AG20443 (cell line): Measurements from ENCODE around the gene PCYOX1L.
"Not testable (repeated sequence)": the region's sequence is repeated elsewhere in the genome, so short reads cannot be mapped to it uniquely, and the experiment has no call there.

Experiments used
- DNase-seq: peaks from one replicate; pipeline ENCODE4 v3.0.0; 2012; ENCODE audit warnings: low spot score, mixed read lengths

Gene PCYOX1L

GRCh38 chr5:149387081-149387631 is 29.3 kb downstream of the PCYOX1L start:
- peak; percentile 69 for DNase-seq

- DNase-seq, result no peak
These were observed 30.1 kb downstream of the PCYOX1L start for GRCh38 chr5:149387982-149388381.

GRCh38 chr5:149388498-149389190 is 30.8 kb downstream of the PCYOX1L start:
- DNase-seq, result no peak

DNA sequence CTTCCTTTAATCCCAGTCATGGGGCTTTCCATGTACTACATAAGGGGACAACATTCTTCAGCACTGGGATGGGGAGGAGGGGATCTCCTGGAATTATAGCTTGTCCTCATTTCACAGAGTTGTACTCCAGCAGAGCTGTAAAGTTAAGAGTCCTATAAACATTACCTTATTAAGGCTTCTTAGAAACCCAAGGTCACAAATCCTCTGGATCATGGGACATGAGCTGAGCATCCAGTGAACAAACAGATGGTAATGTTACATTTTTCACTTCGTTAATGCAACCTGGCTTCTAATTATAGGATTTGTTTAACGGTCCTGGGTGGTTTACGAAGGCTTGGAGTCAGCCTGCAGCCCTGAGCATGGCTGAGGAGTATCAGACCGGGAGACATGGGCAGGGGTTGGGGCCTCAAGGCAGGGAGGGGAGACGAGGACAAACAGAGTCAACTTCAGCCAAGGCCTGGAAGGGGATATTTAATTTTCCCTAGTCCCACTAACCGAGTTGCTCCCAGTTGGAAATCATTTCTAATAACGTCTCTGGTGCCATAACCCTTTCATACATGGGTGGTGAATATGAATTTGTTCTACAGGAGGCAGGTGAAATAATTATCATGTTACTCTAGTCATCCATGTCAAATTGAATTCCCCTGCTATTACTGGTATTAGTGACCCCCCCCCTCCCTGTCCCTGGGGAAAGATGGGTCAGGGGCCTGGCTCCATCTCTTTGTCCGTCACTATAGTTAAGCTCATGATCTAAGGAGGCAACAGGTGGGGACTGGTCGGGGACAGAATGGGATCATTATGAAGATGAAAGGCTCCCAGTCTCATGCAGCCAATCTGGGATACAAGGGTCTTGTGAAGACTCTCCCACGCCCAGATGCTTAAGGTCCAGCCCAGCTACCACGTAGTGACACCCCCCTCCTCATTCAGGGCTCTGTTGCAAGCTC is 32.0 kb downstream of the PCYOX1L start:
- no peak for DNase-seq

DNA sequence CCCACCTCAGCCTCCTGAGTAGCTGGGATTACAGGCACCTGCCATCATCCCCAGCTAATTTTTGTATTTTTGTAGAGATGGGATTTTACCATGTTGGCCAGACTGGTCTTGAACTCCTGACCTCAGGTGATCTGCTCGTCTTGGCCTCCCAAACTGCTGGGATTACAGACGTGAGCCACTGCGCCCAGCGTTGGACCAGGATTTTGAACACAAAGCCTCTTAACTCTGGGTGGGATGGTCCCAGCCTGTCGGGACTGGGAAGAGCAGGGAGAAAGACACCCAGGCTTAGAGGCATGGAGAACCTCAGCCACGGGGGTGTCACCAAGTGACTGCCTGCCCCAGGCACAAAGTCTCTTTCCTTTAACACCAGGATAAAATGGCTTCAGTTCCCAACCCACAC is 33.2 kb downstream of the PCYOX1L start:
- DNase-seq, result not testable (repeated sequence)

DNA sequence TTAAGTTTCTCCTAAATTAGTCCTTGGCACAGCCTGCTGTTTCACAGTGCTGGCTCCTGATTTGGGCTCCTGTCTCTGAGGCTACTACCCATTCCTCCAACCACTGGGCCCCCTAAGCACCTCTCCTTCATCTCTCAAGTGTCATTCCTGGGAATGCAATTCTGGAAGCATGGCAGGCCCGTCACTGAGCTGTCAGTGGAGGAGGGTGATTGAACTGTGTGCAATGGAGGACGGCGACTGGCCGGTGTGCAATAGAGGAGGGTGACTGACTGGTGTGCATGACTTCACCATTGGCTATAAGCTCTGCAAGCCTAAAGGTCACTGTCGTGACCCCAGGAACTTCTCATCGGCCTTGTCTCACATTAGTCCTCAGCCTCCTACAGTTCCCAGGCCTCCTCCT is 33.7 kb downstream of the PCYOX1L start:
- DNase-seq, result no peak

- DNase-seq, result no peak
These were observed 34.9 kb downstream of the PCYOX1L start for GRCh38 chr5:149392718-149393117.

DNA sequence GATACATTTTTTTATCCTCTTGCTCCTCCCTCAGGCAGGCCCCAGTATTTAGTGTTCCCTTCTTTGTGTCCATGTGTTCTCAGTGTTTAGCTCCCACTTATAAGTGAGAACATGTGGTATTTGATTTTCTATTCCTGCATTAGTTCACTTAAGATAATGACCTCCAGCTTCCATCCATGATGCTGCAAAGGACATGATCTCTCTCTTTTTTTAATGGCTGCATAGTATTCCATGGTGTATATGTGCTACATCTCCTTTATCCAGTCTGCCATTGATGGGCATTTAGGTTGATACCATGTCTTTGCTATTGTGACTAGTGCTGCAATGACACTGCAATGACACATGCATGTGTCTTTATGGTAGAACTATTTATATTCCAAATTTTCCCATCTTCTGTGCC is 37.1 kb downstream of the PCYOX1L start:
- DNase-seq, result not testable (repeated sequence)

GRCh38 chr5:149397530-149397929 is 39.7 kb downstream of the PCYOX1L start:
- peak; percentile 79 for DNase-seq

- DNase-seq, result not testable (repeated sequence)
These were observed 41.0 kb downstream of the PCYOX1L start for GRCh38 chr5:149398747-149399266.

DNA sequence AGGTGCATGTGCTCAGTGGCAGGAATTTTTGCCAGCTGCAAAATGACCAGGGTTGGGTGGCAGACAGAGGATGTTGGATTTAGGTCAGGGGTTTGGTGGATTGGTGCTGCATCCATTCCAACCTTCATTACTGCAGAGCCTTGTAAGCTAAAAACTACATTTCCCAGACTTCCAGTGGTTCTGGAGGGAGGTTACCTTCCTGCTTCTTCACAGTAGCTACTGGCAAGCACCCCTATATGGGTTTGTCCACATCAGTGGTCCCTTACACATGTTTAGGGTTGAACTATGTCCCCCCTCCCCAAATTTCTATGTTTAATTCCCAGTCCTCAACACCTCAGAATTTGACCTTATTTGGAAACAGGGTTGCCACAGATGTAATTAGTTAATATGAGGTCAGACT is 41.9 kb downstream of the PCYOX1L start:
- no peak for DNase-seq

DNA sequence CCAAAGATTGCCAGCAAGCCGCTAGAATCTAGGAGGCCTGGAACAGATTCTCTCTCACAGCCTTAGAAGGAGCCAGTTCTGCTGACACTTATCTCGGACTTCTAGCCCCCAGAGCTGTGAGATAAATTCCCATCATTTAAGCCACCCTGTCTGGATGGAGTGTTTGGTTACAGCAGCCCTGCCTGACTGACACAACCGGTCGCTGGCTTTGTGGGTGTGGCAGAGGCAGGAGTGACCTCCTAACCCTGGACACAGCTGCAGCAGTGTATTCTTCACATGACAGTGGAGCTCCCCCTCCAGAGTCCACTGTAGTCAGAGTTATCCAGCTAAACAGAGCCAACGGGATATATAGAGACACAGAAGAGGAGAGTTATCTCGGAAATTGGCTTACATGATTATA is 42.5 kb downstream of the PCYOX1L start:
- no peak for DNase-seq

DNA sequence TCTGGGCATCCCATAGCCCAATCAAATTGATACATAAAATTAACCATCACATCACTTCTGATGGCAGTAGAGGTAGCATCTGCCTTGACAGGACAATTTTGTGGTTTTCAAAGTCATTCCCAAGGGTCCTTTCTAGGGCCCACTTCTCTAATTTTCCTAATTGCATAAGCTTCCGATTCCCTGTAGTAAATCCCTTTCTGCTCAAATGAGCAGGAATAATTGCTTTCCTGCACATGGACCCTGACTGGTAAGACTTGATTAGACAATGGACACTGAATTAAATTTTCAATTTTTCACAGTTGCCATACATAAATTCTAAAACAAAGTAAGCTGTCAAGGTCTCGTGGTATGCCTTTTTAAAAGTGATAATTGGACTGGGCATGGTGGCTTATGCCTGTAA is 43.2 kb downstream of the PCYOX1L start:
- DNase-seq, result no peak

- DNase-seq, result no peak
These were observed 44.4 kb downstream of the PCYOX1L start for GRCh38 chr5:149402291-149402690.

DNA sequence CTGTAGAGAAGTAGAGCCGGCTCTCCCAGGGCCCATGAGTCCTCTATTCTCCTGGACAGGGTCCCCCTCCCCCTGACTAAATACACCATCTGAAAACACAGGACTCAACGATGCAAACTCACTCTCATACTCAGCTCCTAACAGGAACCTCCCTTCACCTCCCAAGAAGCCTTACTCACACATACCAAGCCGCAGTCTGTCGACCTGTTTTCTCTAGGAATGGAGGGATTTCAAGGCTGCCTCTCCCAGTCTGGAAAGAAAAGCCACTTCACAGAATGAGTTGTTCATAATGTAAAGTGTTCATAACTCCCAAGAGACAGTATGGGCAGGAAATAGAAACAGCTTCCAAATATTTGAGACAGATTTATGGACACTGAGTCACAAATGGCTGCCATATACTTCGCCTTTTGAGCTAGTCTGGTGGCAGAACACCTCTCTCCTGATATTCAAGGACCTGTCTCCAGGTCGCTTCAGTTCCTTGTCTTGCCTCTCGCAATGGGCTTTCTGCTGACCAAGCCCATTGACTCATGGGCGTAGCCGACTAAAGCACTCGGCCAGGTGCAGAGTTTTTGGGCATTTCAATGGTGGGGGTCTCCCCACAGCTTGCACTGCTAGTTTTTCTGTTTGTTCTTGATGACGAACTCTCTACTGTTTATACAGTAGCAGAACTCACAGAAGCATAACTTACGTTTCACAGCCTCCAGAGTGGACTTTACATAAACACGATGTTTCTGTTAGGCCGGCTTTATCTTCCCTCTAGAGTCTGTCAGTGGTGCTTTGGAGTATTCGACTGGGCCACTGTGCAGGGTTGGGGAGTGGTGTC is 46.3 kb downstream of the PCYOX1L start:
- DNase-seq, result peak; percentile 76

DNA sequence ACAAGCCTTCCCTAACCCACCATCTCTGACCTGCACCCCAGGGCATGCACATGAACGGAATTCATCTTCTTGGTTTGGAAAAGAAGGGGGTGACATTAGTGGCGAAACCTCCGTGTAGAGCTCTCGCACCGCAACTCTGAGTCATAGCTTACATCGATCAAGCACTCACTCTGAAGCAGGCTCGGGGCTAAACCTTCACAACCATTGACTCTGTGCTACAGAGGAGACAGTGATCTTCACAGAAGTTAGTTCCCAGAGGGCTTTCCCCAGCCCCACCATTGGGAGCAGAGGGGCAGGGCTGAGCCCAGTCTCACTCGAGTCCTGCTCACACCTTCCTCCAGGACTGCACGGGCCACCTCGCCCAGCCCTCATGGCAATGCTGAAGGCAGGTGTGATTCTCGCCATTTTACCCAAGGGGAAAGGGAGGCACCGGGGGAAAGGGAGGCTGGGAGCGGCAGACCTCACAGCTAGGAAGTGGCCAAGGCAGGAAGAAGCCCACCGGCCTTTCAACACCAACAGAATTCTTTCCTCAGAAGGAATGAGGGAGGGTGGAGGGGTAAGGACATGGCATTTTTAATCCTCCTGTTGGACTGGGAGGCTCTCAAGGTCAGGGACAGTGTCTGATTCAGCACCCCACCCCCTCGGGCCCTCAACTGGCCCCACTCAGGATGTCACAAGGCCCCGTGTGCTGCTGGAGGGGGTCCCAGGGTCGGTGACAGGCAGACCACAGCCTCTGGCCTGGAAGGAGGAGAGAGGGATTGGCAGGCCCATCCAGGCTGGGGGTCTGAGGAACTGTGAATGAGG is 47.1 kb downstream of the PCYOX1L start:
- peak; percentile 65 for DNase-seq

GRCh38 chr5:149405550-149406202 is 47.8 kb downstream of the PCYOX1L start:
- DNase-seq, result no peak

- DNase-seq, result peak; percentile 95
These were observed 48.5 kb downstream of the PCYOX1L start for GRCh38 chr5:149406203-149406978.

DNA sequence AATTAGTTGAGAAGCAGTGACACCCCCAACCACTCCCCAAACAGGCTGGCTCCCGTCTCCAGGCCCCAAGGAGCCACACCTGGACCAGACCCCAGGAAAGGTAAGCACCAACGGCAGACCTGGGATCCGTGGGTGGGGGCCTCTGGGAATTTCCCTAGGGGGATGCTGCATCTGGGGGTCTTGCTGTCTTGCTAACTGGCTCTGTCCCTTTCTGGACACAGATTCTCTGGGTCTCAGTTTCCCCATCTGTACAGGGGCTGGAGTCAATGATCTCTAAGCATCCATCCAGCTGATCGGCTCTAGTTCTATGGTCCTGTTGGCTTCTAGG is 49.1 kb downstream of the PCYOX1L start:
- DNase-seq, result no peak
